ENCODE data around the gene UBQLN4. TPM values are rescaled to one million over a fixed set of nuclear protein-coding genes. Genes with fewer than 3 reads are reported as not detected.

UBQLN4 gene
- total and polyA plus RNA-seq, 2 of the 4 experiments (the other 2 are of a cell fraction), result 8.8 to 21.6 TPM

DNA sequence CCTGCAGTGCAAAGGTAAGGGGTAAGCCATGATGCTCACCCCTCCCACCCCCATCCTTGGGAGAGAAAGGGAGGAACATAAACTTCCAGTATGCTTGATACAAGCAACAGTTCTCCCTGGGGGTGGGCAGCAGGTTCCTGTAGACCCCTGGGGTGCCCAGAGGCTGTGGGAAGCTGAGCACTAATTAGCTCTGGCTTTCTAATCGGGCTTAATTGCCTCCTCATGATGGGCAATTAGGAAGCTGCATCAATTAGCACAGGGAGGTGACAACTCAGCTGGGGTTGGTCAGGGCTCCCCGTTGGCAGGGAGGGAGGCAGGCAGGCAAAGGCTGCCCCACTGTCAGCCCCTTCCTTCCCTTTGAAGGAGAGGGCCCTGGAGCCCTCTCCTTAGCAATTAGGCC is 45.2 kb upstream of the UBQLN4 start:
- no TSS peak for BruUV-seq (replicated peaks)
- Histone ChIP-seq H2BK5ac (ENCODE audit: low read depth, low read length, poor library complexity, severe bottlenecking) (no peak overlapping the region), H3K18ac (ENCODE audit: low read depth, low read length) (no peak overlapping the region), H3K36me3 (ENCODE audit: control insufficient read depth, insufficient read depth, low read length) (peaks cover 5% of the 10 kb centered on the region; the same call in 1 of the 2 replicates), H3K27me3 (ENCODE audit: control insufficient read depth, insufficient read depth, low read length) (no peaks in the 10 kb centered on the region), H4K8ac (ENCODE audit: low read depth in 2 of 2, low read length in 2 of 2) (no peak overlapping the region), H3K14ac (replicated peaks; ENCODE audit: low read depth, low read length) (no peak overlapping the region), H3K9ac (ENCODE audit: low read depth, low read length) (no peak overlapping the region), H3K4ac (ENCODE audit: low read depth, low read length) (0 out of 2 replicates have a peak overlapping the region, but pooled peaks have one; percentile 6), H2BK20ac (ENCODE audit: low read depth, low read length) (no peak overlapping the region), H2BK120ac (ENCODE audit: low read depth, low read length) (no peak overlapping the region), H3K23ac (ENCODE audit: low read depth, low read length) (no peak overlapping the region), H4K91ac (ENCODE audit: insufficient read depth, low read depth, low read length) (peak overlapping the region; percentile 16; the same call in 1 of the 2 replicates), H2AFZ (replicated peaks; ENCODE audit: low read length, poor library complexity) (no peak overlapping the region), H3K9me3 (ENCODE audit: control insufficient read depth, insufficient read depth, low read length) (no peaks in the 10 kb centered on the region), H3K4me1 (ENCODE audit: control insufficient read depth, insufficient read depth, low read length) (peaks cover 28% of the 10 kb centered on the region), H4K20me1 (ENCODE audit: insufficient read depth, low read length) (no peaks in the 10 kb centered on the region), H4K5ac (ENCODE audit: low read depth, low read length) (no peak overlapping the region), H3K9me1 (ENCODE audit: insufficient read depth, low read length) (peaks cover 33% of the 10 kb centered on the region), H2AK9ac (replicated peaks; ENCODE audit: low read depth, low read length, poor library complexity) (peak overlapping the region; percentile 55), H3K79me1 (ENCODE audit: low read depth in 1 of 2, low read length in 2 of 2) (peaks cover 23 to 69% of the 10 kb centered on the region in 2 experiments), H2BK15ac (ENCODE audit: low read depth, low read length) (no peak overlapping the region), H2AK5ac (ENCODE audit: low read depth, low read length) (peak overlapping the region; percentile 5; the same call in 1 of the 2 replicates), H3K4me2 (ENCODE audit: low read depth, low read length) (no peak overlapping the region), H3K27ac (ENCODE audit: insufficient read depth, low read length) (no peak overlapping the region), H3K56ac (ENCODE audit: extremely low read depth, insufficient read depth, low read length) (no peak overlapping the region), H3K4me3 (ENCODE audit: insufficient read depth, low read depth, low read length) (no peak overlapping the region)
- dilution Hi-C loops (cut with HindIII; ENCODE audit: low sequenced_read_pairs, unreplicated experiment) (no loop called here), in situ Hi-C loops (cut with MboI; ENCODE audit: low sequenced_read_pairs) (loop anchor here (5.0 kb wide), 2 partner anchors 34 to 219 kb away; no protein-coding TSS in a partner anchor), intact Hi-C loops (cut with micrococcal nuclease) (loop anchor here (10.0 kb wide), 1 partner anchor 216 kb away; no protein-coding TSS in a partner anchor)
- ATAC-seq (ENCODE audit: low read depth) (no peak), DNase-seq (no peak)
- ChIA-PET CTCF (interaction anchor here (0.5 to 5.6 kb wide), 2 partner anchors 30 to 263 kb away, joined by 3 to 64 read pairs; no protein-coding TSS in a partner anchor), POLR2A (ENCODE audit: unreplicated experiment) (interaction anchor here (2.0 kb wide), 1 partner anchor 31 kb away, joined by 8 read pairs; no protein-coding TSS in a partner anchor)
- 50% methylated on average over 1 of the region's 2 CpGs; no CpG with 5 or more reads in 1 of the 2 experiments for WGBS, 2 experiments (ENCODE audit: extremely low coverage in 2 of 2, insufficient read length in 1 of 2)
- no peak for TF ChIP-seq RCOR1 (IDR thresholded peaks at IDR 0.05; ENCODE audit: insufficient replicate concordance, low read length)
- no peak for TF ChIP-seq CHD1 (IDR thresholded peaks at IDR 0.05; ENCODE audit: low read depth, low read length)
- no peak for TF ChIP-seq RAD21 (IDR thresholded peaks at IDR 0.05; ENCODE audit: low read length)
- no peak for TF ChIP-seq CEBPB (IDR thresholded peaks at IDR 0.05; ENCODE audit: low read depth, low read length)
- TF ChIP-seq POLR2A (IDR thresholded peaks at IDR 0.05; ENCODE audit: low read depth, low read length), result no peak
- TF ChIP-seq FOS (IDR thresholded peaks at IDR 0.05; ENCODE audit: low read depth, low read length), result no peak
- TF ChIP-seq, protein P1, sequence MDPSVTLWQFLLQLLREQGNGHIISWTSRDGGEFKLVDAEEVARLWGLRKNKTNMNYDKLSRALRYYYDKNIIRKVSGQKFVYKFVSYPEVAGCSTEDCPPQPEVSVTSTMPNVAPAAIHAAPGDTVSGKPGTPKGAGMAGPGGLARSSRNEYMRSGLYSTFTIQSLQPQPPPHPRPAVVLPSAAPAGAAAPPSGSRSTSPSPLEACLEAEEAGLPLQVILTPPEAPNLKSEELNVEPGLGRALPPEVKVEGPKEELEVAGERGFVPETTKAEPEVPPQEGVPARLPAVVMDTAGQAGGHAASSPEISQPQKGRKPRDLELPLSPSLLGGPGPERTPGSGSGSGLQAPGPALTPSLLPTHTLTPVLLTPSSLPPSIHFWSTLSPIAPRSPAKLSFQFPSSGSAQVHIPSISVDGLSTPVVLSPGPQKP (IDR thresholded peaks at IDR 0.05; ENCODE audit: borderline replicate concordance, low read depth, low read length), result no peak
- no peak for TF ChIP-seq RFX5 (IDR thresholded peaks at IDR 0.05; ENCODE audit: low read depth, low read length)
- no peak for TF ChIP-seq BHLHE40 (IDR thresholded peaks at IDR 0.05; ENCODE audit: low read depth, low read length)
- TF ChIP-seq MXI1 (IDR thresholded peaks at IDR 0.05; ENCODE audit: borderline replicate concordance, low read depth, low read length), result no peak
- no peak for TF ChIP-seq NFE2L2 (IDR thresholded peaks at IDR 0.05; ENCODE audit: low read depth, low read length)
